DND-41 (cell line): ENCODE measurements around the gene GPA33.

Source experiments
- CTCF ChIP-seq: IDR thresholded peaks from 2 replicates; pipeline ENCODE4 v1.5.1; 2012; ENCODE audit warnings: borderline replicate concordance, low read length, moderate library complexity, mild to moderate bottlenecking; ENCODE audit not compliant: poor library complexity, severe bottlenecking; ENCODE audit errors: extremely low read depth
- EZH2 ChIP-seq: IDR thresholded peaks from 3 replicates; pipeline ENCODE4 v1.6.1; 2012; ENCODE audit warnings: borderline replicate concordance, low read depth, mild to moderate bottlenecking, moderate library complexity, low read length, inconsistent platforms; ENCODE audit not compliant: severe bottlenecking

- TF ChIP-seq CTCF = no peak
- no peak for TF ChIP-seq EZH2
These were observed 3.4 kb downstream of the GPA33 start for GRCh38 chr1:167086768-167087167.
